ENCODE data around the gene SHBG. TPM values are rescaled to one million over a fixed set of nuclear protein-coding genes. Genes with fewer than 3 reads are reported as not detected.

Gene SHBG
- total RNA-seq: 0.12 and 4.1 TPM in 2 replicates

GRCh38 chr17:7629939-7630571 lies at the start of gene SHBG:
TSS of gene SHBG (plus strand) at chr17:7630135. CDS start at chr17:7630173, 38 bp downstream.

GRCh38 chr17:7583253-7584109 lies 46.5 kb upstream of the SHBG start, which contains the start of gene MPDU1:
TSS of gene MPDU1 (plus strand) at chr17:7583852. CDS start at chr17:7583863, 11 bp downstream.

GRCh38 chr17:7589891-7590691 lies 39.8 kb upstream of the SHBG start, which contains the start of gene SOX15:
TSS of gene SOX15 (minus strand) at chr17:7590094. CDS start at chr17:7589676, 418 bp downstream.

GRCh38 chr17:7614425-7615264 lies 15.3 kb upstream of the SHBG start, which contains the start of gene FXR2:
TSS of gene FXR2 (minus strand) at chr17:7614897. CDS start at chr17:7614532, 365 bp downstream.

GRCh38 chr17:7627250-7628121 lies 2.4 kb upstream of the SHBG start, which contains the start of gene SAT2:
TSS of gene SAT2 (minus strand) at chr17:7627821. CDS start at chr17:7627635, 186 bp downstream.

GRCh38 chr17:7650509-7651096 lies 20.7 kb downstream of the SHBG start, which contains the start of gene ATP1B2:
TSS of gene ATP1B2 (plus strand) at chr17:7650926. CDS start at chr17:7651519, 593 bp downstream.

Other genes with a start within 250 kb of the SHBG start
- gene TNK1, start 249.0 kb upstream of the SHBG start, total RNA-seq: 0.09 and 0.47 TPM in 2 replicates
- 45.7 and 72.9 TPM in 2 replicates for gene PLSCR3, start 235.6 kb upstream of the SHBG start, total RNA-seq
- 83.2 and 132 TPM in 2 replicates for gene TMEM256, start 226.0 kb upstream of the SHBG start, total RNA-seq
- gene NLGN2, start 222.3 kb upstream of the SHBG start, total RNA-seq: 13.5 and 18.6 TPM in 2 replicates
- gene SPEM1, start 209.8 kb upstream of the SHBG start, total RNA-seq: not detected in 2 replicates
- gene SPEM2, start 204.5 kb upstream of the SHBG start, total RNA-seq: not detected in 2 replicates
- not detected in 2 replicates for gene SPEM3, start 201.3 kb upstream of the SHBG start, total RNA-seq
- gene TMEM102, start 194.7 kb upstream of the SHBG start, total RNA-seq: 1.3 and 2.4 TPM in 2 replicates
- 0.43 and 2.0 TPM in 2 replicates for gene FGF11, start 190.6 kb upstream of the SHBG start, total RNA-seq
- 3.7 and 6.7 TPM in 2 replicates for gene CHRNB1, start 185.1 kb upstream of the SHBG start, total RNA-seq
- gene ZBTB4, start 150.5 kb upstream of the SHBG start, total RNA-seq: 25.4 and 29.3 TPM in 2 replicates
- gene SLC35G6, start 148.7 kb upstream of the SHBG start, total RNA-seq: not detected in 2 replicates
- gene POLR2A, start 145.8 kb upstream of the SHBG start, total RNA-seq: 35.5 and 50.7 TPM in 2 replicates
- gene TNFSF12, start 81.1 kb upstream of the SHBG start, total RNA-seq: 14.1 and 17.4 TPM in 2 replicates
- gene TNFSF13, start 71.4 kb upstream of the SHBG start, total RNA-seq: 2.1 and 3.6 TPM in 2 replicates
- gene SENP3, start 68.2 kb upstream of the SHBG start, total RNA-seq: 45.6 and 47.5 TPM in 2 replicates
- gene CD68, start 50.5 kb upstream of the SHBG start, total RNA-seq: 13.4 and 22.7 TPM in 2 replicates
- gene MPDU1, start 46.3 kb upstream of the SHBG start, total RNA-seq: 115 and 144 TPM in 2 replicates
- gene SOX15, start 40.0 kb upstream of the SHBG start, total RNA-seq: 0.12 and 0.85 TPM in 2 replicates
- gene FXR2, start 15.2 kb upstream of the SHBG start, total RNA-seq: 17.7 and 41.3 TPM in 2 replicates
- 58.8 and 85.5 TPM in 2 replicates for gene SAT2, start 2.3 kb upstream of the SHBG start, total RNA-seq
- 0.93 TPM in 1 of 2 replicates, not detected in the other for gene ATP1B2, start 20.8 kb downstream of the SHBG start, total RNA-seq
- gene TP53, start 57.4 kb downstream of the SHBG start, total RNA-seq: 44.9 and 63.2 TPM in 2 replicates
- gene WRAP53, start 58.3 kb downstream of the SHBG start, total RNA-seq: 3.3 and 6.8 TPM in 2 replicates
- gene EFNB3, start 75.1 kb downstream of the SHBG start, total RNA-seq: 3.3 and 4.9 TPM in 2 replicates
- 0.26 and 1.1 TPM in 2 replicates for gene DNAH2, start 87.6 kb downstream of the SHBG start, total RNA-seq
- gene KDM6B, start 204.1 kb downstream of the SHBG start, total RNA-seq: 2.9 and 9.8 TPM in 2 replicates
- gene TMEM88, start 224.9 kb downstream of the SHBG start, total RNA-seq: 7.8 and 67.0 TPM in 2 replicates
- 83.2 and 132 TPM in 2 replicates for gene NAA38, start 227.4 kb downstream of the SHBG start, total RNA-seq
- 5.5 and 5.7 TPM in 2 replicates for gene CYB5D1, start 227.9 kb downstream of the SHBG start, total RNA-seq